Measurements from ENCODE around the gene CHCHD6. TPM values are rescaled to one million over a fixed set of nuclear protein-coding genes. Genes with fewer than 3 reads are reported as not detected.
A peak's percentile ranks its signal among the peaks of the same experiment; 100 is the strongest.

Gene CHCHD6
- total RNA-seq, 1 donor from 2014 or later = 30.2 TPM

GRCh38 chr3:126745760-126746394 lies 41.8 kb downstream of the CHCHD6 start:
- Mint-ChIP-seq H3K4me3 (ENCODE audit: low read depth) (no peak overlapping the region), H3K36me3 (ENCODE audit: insufficient read depth) (no peaks in the 10 kb centered on the region), H3K27ac (peak overlapping the region; percentile 85), H3K27me3 (no peaks in the 10 kb centered on the region), H3K9me3 (ENCODE audit: low read depth) (no peaks in the 10 kb centered on the region), H3K4me1 (ENCODE audit: low read depth) (peaks cover 30% of the 10 kb centered on the region)
- no peak for DNase-seq (ENCODE audit: low spot score, unreplicated experiment)
- no peak for TF ChIP-seq CTCF (IDR thresholded peaks at IDR 0.05; ENCODE audit: unreplicated experiment)

GRCh38 chr3:126746395-126747177 lies 42.5 kb downstream of the CHCHD6 start:
- H3K9me3 Mint-ChIP-seq (ENCODE audit: low read depth) = no peaks in the 10 kb centered on the region
- peaks cover 32% of the 10 kb centered on the region for H3K4me1 Mint-ChIP-seq (ENCODE audit: low read depth)
- no peak for DNase-seq (ENCODE audit: low spot score, unreplicated experiment)
- H3K27me3 Mint-ChIP-seq = no peaks in the 10 kb centered on the region
- TF ChIP-seq CTCF (IDR thresholded peaks at IDR 0.05; ENCODE audit: unreplicated experiment) = no peak
- no peaks in the 10 kb centered on the region for H3K36me3 Mint-ChIP-seq (ENCODE audit: insufficient read depth)
- no peak overlapping the region for H3K4me3 Mint-ChIP-seq (ENCODE audit: low read depth)
- peak overlapping the region; percentile 85 for H3K27ac Mint-ChIP-seq

DNA sequence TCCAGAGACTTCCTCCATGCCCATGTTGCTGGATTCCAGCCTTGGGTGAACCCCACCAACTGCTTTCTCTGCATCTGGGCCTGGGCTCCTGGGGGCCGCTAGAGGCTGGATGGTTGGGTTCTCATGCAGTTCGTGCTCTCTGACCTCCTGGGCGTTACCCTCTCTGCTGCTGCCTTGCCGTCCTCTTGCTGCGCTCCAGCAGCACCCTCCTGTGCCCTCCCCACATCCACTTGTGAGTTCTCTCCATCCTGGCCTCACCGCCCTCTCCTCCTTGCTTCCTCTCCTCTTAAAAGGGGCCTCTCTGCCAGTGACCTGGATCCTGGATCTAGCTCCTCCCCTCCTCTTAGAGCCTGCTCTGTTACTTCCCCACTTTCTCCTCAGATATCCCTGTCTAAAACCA lies 43.7 kb downstream of the CHCHD6 start:
- TF ChIP-seq CTCF (IDR thresholded peaks at IDR 0.05; ENCODE audit: unreplicated experiment) = no peak
- H3K9me3 Mint-ChIP-seq (ENCODE audit: low read depth) = no peaks in the 10 kb centered on the region
- H3K27me3 Mint-ChIP-seq = no peaks in the 10 kb centered on the region
- peaks cover 41% of the 10 kb centered on the region for H3K4me1 Mint-ChIP-seq (ENCODE audit: low read depth)
- no peaks in the 10 kb centered on the region for H3K36me3 Mint-ChIP-seq (ENCODE audit: insufficient read depth)
- DNase-seq (ENCODE audit: low spot score, unreplicated experiment) = no peak
- H3K27ac Mint-ChIP-seq = no peak overlapping the region
- H3K4me3 Mint-ChIP-seq (ENCODE audit: low read depth) = no peak overlapping the region

DNA sequence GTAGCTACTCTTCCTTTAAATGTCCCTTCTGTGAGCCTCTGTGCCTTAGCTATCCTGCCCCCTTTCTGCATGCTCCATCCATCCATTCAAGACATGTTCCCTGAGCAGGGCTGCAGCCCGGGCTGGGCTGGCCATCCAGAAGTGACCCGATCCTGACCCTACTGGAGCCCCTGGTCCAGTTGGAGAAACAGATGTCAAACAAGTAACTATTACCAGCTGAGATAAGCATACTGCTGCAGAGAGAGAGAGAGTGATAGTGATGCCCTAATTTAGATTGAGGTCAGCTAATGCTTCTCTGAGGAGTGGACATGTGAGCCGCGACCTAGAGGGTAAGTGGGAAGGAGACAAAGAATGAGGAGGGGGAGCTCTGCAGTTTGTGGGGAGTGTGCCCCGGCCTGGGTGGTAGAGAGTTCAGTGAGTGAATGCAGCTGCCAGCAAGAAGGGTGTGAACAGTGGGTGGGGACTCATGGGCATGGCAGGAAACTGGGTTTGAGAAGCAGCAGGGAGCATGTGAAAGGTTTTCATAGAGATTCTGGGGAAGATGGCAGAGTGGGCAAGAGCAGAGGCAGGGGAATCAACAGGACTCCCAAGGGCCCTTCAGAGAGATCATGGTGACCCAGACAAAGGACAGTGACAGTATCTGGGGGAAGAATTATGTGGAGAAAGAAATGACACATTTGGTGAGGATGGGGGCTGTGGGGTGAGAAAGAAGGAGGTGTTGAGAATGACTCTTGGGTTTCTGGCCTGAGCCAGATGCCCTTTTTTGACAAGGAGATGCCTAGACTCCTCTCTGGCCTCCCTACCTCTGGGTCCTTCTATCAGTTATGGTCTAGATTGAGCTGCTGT lies 44.9 kb downstream of the CHCHD6 start:
- TF ChIP-seq CTCF (IDR thresholded peaks at IDR 0.05; ENCODE audit: unreplicated experiment) = no peak
- Mint-ChIP-seq H3K4me3 (ENCODE audit: low read depth) (no peak overlapping the region), H3K36me3 (ENCODE audit: insufficient read depth) (no peaks in the 10 kb centered on the region), H3K27ac (peak overlapping the region; percentile 86), H3K27me3 (no peaks in the 10 kb centered on the region), H3K4me1 (ENCODE audit: low read depth) (peaks cover 52% of the 10 kb centered on the region), H3K9me3 (ENCODE audit: low read depth) (no peaks in the 10 kb centered on the region)
- no peak for DNase-seq (ENCODE audit: low spot score, unreplicated experiment)

- Mint-ChIP-seq H3K4me1 (ENCODE audit: low read depth) (peaks cover 55% of the 10 kb centered on the region), H3K36me3 (ENCODE audit: insufficient read depth) (no peaks in the 10 kb centered on the region), H3K27ac (no peak overlapping the region), H3K9me3 (ENCODE audit: low read depth) (no peaks in the 10 kb centered on the region), H3K27me3 (no peaks in the 10 kb centered on the region), H3K4me3 (ENCODE audit: low read depth) (no peak overlapping the region)
- no peak for DNase-seq (ENCODE audit: low spot score, unreplicated experiment)
- TF ChIP-seq CTCF (IDR thresholded peaks at IDR 0.05; ENCODE audit: unreplicated experiment) = no peak
Observed at GRCh38 chr3:126749547-126749875, 45.5 kb downstream of the CHCHD6 start.
